GM21515 (cell line): ENCODE measurements around the gene AIP.

Experiments used
- ATAC-seq: cut with Tn5 transposase; IDR thresholded peaks from one replicate; pipeline ENCODE4 v1.9.1; 2021; ENCODE audit not compliant: unreplicated experiment

AIP gene

GRCh38 chr11:67492801-67493547, 10.1 kb downstream of the AIP start:
- ATAC-seq, result no peak

GRCh38 chr11:67493548-67494370, 10.9 kb downstream of the AIP start:
- no peak for ATAC-seq

- ATAC-seq, result no peak
Observed at GRCh38 chr11:67494371-67495233, 11.8 kb downstream of the AIP start.

GRCh38 chr11:67495234-67496005, 12.6 kb downstream of the AIP start:
- no peak for ATAC-seq

- ATAC-seq, result no peak
Observed at GRCh38 chr11:67496113-67496512, 13.3 kb downstream of the AIP start.

GRCh38 chr11:67497656-67498291, 14.9 kb downstream of the AIP start:
- ATAC-seq, result no peak

- ATAC-seq, result no peak
Observed at GRCh38 chr11:67498544-67498972, 15.7 kb downstream of the AIP start.

- ATAC-seq, result no peak
Observed at GRCh38 chr11:67499808-67500483, 17.1 kb downstream of the AIP start.

- ATAC-seq, result no peak
Observed at GRCh38 chr11:67500484-67500821, 17.6 kb downstream of the AIP start.

GRCh38 chr11:67500831-67501715, 18.2 kb downstream of the AIP start:
- no peak for ATAC-seq

- ATAC-seq, result no peak
Observed at GRCh38 chr11:67501854-67502253, 19.0 kb downstream of the AIP start.

GRCh38 chr11:67502328-67502979, 19.6 kb downstream of the AIP start:
- no peak for ATAC-seq

GRCh38 chr11:67503119-67504004, 20.5 kb downstream of the AIP start:
- ATAC-seq, result no peak

- no peak for ATAC-seq
Observed at GRCh38 chr11:67504005-67504949, 21.5 kb downstream of the AIP start.

- ATAC-seq, result no peak
Observed at GRCh38 chr11:67504950-67505581, 22.2 kb downstream of the AIP start, which contains the start of gene PITPNM1. Gene PITPNM1, minus strand, starts transcription at chr11:67505363. Its CDS starts 1,183 bp downstream, at chr11:67504180.
